NCI-H774 (cell line): ENCODE measurements around the gene GPR17.

Experiments used
- DNase-seq: peaks from one replicate; lab custom pipeline; 2025; lab: John Stamatoyannopoulos, UW

GPR17 gene

DNA sequence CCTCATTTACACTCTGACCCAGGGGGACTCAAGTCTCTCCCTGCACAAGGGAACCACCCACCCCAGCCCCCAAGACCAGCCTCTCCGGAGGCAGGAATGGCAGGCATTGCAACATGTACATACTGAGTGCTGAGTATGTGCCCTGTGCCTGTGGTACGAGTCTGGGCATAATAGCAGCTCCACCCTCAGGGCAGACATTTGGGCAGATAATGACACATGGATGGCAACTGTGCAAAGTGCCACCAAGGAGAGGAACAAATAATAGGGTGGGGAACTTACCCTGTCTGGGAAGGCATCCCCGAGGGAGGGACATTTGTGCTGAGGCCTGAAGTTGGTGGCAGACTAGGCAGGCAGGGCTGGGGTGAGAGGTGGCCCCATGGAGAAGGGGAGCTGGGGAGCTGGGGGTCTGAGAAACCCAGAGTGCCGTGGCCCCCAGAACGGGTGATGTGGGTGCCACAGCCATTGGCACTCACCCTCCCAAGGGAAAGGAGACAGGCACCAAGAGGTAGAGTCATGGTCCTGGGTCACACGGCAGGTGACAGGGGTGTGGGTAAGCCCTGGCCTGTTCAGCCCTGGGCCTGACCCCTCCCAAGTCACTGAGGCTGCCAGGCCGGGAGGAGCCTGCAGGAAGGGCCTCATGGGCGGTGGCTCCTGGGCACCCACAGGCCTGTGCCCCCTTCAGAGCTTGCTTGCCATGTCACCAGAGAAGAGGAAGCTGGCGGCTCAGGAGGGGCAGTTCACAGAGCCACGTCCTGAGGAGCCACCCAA is 15.7 kb upstream of the GPR17 start:
- no peak for DNase-seq

DNA sequence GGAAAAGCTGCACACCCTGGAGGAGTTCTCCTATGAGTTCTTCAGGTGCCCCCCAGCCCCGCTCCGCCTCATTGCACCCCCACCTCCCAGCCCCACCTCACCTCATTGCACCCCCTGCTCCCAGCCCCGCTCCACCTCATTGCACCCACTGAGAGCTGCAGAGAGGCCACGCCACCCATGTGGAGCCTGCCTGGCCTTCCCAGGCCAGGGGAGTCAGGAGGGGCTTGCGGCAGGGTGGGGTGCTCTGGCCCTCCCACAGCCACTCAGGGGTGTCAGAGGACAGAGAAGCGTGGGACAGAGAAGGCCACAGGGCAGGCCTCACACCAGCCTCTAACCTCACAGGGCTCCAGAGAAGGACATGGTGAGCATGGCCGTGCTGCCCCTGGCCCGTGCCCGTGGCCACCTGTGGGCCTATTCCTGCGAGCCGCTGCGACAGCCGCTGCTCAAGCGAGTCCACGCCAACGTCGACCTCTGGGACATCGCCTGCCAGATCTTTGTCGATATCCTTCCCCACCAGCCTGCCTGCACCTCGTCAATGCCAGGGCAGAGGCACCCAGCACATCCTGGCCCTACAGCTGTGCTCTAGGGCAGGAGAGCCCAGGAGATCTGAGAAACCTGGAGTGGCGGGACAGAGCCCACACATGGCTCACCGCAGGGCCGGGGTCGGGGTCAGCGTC is 15.0 kb upstream of the GPR17 start:
- DNase-seq = no peak

DNA sequence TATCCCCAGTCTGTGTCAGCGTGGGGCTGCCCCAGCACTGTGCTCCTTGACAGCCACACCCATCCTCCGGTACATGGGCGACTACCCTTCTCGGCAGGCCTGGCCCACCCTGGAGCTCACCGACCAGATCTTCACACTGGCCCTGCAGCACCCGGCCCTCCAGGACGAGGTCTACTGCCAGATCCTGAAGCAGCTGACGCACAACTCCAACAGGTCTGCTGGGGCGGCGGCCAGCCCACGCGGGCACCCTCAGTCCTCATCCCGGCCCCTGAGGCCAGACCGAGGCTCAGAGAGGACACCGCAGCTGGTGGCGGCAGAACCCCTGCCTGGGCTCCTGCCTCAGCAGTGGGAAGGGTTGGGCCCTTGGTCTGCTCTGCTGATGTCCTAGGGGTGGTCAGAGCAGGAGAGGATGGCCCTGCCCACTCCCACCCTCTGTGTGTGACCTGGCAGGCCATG is 14.4 kb upstream of the GPR17 start:
- no peak for DNase-seq

DNA sequence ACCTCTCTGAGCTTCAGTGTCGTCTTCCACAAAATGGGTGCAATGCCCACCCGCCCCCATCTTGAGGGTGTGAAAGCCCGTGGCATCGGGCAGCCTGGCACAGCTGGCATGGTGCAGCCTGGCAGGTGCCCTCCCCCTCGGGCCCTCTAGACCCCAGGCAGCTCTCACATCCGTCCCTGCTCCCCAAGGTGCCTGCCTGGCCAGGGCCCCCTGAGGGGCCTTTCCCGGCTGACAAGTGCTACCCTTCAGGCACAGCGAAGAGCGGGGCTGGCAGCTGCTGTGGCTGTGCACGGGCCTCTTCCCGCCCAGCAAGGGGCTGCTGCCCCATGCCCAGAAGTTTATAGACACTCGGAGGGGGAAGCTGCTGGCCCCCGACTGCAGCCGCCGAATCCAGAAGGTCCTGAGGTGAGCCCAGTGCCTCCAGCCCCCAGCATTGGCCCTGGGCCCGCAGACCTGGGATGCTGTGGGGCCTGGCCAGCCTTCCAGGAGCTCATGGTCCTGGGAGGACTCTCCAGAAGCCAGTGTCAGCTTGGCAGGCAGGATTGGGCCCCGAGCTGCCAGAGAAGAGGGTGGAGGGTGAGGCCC is 13.9 kb upstream of the GPR17 start:
- DNase-seq = no peak

DNA sequence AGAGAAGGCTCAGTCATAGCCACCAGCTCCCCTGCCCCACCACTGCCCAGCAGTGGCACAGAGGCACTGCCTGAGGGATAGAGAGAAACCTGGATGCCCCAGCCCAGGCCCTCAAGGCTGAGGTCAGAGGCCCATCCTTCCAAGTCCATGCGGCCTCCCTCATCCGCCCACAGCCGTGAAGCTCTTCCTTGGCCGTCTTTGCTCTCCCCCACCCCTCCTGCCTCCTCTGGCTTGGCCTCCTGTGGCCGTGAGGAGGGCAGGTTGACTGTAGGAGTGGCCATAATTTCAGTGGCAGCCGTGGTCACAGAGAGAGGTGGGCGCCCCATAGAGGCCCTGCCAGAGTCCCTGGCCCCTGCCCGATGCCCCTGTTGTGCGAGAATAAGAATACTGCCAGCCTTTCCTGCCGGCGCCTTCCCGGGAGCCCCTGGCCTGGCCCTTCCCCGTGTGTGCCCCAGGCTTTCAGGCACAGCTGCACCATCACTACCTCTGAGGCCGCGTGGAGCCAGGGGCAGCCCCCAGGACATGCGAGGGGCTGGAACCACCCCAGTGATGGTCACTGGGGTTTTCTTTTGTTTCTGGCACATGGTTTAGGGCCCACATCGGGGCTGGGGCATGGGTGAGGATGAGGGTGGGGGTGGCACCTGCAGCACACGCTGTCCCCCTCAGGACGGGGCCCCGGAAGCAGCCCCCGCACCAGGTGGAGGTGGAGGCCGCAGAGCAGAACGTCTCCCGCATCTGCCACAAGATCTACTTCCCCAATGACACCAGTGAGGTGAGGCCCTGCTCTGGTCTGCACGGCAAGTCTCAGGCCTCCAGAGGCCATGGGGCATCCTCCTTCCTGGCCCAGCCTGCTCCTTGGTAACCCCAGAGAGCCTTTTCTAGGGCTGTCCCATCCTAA is 13.1 kb upstream of the GPR17 start:
- DNase-seq = no peak

DNA sequence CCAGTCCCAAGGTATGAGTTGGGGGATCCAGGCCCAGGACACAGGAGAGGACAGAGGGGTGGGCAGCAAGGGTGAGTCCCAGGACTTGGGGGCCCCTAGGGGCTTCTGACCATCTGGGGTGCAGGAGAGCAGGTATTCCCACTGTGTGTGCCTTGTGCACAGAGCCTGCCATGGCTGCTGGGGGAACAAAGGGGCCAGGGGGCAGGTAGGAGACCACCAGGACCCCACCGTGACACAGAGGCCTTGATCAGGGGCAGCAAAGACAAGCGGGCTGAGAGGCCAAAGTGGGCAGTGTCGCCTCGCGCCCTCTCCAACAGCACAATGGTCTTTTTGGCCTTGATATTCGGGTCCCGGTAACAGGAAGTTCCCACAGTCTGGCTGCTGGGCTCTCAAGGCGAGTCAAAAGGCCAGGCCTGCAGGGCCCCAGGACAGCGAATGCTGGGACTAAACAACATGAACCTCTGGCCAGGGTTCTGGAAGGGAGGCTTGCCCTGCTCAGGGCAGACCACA is 12.3 kb upstream of the GPR17 start:
- no peak for DNase-seq

DNA sequence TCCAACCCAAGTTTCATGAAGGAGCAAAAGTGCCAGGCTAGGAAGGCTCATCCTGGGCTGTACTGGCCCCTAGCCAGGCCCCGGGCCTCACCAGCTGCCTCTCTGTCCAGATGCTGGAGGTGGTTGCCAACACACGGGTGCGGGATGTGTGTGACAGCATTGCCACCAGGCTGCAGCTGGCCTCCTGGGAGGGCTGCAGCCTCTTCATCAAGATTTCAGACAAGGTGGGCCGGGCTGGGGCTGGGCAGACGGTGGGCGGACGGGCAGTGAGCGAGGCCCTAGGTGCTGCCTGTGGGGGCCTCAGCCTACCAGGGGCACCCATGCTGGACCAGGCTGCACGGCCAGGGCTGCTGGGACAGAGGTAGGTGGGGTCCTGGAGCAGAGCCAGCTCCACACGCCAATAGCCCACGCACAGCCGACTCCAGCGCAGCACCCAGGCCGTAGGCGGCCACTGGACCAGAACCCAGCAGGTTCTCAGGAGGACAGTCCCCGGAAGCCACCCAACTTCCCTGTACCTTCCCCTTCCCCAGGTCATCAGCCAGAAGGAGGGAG is 11.8 kb upstream of the GPR17 start:
- no peak for DNase-seq

DNA sequence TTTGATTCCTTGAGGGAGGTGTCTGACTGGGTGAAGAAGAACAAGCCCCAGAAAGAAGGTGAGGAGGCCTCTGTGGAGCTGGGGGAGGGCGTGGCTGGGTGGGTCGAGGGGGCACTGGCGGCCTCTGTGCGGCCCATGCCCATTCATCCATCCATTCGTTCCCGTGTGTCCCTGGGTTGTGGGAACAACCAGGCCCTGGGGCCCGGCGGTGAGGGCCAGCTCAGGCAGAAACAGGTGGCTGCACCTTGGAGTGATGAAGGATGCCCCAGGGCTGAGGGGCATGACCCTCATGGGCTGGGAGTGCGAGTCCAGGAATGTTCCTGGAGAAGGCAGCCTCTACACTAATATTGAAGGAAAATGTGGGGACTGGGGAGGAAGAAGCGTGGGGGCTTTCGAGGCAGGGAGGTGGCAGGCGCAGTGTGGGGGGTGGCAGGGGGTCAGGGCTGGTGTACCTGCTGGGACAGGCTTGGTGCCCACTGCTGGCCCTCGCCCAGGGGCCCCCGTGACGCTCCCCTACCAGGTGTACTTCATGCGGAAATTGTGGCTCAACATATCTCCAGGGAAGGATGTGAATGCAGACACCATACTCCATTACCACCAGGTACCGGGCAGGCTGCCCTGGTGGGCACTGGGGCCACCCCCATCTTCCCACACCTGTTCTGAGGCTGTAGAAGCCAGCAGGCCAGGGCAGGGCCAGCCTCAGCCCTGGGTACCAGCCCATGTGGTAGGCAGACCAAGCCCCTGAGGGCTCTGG is 11.2 kb upstream of the GPR17 start:
- no peak for DNase-seq

DNA sequence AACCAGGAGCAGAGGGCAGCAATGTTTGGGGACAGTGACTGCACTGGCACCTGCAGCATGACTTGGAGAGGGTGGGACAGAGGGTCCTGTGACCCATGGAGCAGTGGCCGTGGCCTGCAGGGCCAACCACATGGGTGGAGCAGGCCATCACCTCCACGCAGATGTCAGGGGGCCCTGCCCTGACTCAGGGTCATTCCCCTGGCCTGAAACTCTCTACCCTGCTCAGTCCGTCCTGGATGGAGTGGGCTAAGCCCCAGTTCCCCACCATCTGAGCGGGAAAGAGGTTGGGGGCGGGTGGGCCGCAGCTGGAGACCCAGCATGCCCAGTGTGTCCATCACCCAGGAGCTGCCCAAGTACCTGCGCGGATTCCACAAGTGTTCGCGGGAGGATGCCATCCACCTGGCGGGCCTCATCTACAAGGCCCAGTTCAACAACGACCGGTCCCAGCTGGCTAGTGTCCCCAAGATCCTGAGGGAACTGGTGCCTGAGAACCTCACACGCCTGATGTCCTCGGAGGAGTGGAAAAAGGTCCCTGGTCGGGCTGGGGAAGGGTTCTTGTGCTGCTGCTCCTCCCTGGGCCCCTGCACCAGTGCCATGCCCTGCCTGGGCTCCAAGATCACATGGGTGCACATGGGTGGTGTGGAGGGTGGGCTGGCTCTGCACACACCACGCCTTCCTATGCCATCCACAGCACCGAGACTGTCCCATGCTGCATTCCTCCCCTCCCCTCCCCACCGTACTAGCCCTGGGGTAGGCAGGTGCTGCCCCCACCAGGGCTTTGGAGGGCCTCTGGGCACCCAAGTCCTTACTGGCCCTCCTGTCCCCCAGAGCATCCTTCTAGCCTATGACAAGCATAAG is 10.3 kb upstream of the GPR17 start:
- DNase-seq = no peak

DNA sequence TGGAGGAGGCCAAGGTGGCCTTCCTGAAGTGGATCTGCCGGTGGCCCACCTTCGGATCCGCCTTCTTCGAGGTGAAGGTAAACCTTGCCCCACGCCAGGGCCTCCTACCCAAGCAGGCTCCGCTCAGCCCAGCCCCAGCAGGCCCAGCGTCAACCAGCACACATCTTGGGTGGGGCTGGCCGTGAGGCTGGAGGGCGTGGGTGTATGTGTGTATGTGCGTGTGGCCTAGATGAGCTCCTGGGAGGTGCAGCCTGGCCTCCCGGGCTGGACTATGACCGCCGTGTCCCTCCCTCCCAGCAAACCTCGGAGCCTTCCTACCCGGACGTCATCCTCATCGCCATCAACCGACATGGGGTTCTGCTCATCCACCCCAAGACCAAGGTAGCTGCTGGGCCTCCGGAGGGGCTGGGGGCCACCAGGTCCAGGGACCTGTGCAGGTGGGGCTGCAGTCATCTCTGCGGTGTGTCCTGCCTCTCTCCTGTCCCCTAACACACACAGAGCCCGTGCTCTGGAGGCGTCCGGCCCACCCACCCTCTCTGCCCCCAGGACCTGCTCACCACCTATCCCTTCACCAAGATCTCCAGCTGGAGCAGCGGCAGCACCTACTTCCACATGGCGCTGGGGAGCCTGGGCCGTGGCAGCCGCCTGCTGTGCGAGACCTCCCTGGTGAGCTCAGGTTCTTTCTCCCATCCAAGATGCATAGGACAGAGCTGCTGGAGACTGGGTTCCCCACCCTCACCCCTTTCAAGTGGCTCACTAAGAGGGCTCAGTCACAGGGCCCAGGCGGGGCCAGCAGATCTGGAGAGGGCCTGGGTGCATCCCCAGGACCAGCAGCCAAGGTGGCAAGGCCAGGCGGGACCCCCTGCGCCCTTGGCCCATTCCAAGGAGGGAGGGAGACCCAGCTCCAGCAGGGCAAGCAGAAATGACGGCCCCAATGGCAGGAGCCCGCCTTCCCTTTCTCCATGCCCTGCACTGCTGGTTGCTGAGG is 9.4 kb upstream of the GPR17 start:
- DNase-seq = no peak

DNA sequence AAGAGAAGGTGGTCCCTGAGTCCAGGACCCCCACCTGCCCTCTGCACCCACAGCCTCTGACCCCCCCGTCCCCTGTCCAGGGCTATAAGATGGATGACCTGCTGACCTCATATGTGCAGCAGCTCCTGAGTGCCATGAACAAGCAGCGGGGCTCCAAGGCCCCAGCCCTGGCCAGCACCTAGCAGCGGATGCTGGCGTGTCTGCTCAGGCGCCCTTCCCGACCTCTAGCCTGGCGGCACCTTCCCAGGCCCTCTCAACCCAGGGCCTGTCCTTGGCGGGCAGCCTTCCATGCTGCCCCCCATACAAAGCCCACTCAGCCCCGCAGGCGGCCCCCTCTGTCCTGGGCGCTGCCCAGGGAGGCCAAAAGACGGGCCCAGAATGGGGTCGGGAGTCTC is 8.7 kb upstream of the GPR17 start:
- no peak for DNase-seq

DNA sequence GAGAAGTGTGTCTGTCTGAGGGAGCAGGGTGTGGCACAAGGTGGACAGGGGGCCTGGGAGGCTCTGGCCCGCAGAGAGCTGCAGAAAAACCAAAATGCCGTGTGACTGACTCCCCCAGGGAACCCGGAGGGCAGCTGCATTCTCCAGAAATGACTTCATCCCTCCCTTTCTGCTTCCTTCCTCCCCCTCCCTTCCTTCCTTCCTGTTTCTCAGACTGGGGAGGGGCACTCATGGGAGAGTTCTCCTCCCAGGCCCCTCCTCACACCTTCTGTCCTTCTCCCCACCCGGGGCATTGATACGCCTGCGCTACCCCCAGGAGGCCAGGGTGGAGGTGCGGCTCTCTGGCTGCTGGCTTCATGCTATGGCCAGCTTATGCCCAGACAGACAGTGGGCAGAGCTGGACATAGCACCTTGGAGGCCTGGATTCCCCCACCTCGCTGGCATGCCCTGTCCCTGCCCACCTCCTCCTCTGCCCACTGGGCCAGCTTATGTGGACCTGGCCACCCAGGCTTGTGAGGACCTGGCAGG is 8.2 kb upstream of the GPR17 start:
- no peak for DNase-seq

DNA sequence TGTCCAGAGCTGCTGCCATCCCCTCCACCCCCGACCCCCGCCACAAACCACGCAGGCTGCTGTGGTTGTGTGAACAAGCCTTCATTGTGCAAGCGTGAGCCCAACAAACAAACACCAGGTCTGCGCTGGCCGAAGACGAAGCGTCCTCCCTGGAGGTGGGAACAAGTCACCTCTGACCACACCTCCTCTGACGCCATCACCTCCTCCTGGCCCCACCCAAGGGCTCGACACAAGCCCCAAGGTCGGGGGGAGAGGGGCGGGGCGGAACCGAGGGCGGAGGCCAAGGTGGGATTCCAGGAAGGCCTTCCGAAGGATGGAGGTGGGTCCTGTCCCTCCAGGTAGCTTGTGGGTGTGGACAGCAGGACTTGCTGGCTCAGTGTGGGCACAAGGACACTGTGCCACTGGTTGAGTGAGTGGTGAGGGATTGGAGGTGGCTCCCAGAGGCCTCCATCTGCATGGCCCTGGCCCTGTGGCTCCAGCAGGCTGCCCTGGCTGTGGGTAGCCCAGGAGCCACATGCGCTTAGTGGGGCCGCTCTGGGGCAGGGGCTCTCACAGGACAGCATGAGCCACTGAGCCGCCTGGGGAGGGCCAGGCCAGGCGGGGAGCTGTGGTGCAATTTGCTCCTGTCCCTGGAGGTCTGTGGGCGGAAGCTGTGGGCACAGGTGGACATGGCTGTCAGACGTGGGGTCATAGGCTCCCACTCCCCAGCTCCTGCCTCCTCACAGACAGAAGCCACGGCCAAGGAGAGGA is 7.4 kb upstream of the GPR17 start:
- no peak for DNase-seq

DNA sequence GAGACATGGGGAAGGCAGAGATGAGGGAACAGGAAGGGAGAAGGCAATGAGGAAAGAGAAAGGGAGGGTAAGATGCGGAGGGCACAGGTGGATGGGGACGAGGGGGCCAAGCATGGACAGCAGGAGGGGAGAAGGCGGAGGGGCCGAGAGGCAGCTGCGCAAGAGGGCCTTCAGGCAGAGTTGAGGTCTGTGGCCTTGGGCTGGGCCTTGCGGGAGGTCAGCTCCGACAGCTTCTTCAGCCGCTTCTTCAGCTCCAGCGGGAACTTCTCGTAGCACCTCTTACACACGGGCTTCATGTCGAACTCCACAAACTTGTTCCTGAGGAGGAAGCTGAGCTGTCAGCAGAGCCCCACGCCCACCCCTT is 6.9 kb upstream of the GPR17 start:
- no peak for DNase-seq

DNA sequence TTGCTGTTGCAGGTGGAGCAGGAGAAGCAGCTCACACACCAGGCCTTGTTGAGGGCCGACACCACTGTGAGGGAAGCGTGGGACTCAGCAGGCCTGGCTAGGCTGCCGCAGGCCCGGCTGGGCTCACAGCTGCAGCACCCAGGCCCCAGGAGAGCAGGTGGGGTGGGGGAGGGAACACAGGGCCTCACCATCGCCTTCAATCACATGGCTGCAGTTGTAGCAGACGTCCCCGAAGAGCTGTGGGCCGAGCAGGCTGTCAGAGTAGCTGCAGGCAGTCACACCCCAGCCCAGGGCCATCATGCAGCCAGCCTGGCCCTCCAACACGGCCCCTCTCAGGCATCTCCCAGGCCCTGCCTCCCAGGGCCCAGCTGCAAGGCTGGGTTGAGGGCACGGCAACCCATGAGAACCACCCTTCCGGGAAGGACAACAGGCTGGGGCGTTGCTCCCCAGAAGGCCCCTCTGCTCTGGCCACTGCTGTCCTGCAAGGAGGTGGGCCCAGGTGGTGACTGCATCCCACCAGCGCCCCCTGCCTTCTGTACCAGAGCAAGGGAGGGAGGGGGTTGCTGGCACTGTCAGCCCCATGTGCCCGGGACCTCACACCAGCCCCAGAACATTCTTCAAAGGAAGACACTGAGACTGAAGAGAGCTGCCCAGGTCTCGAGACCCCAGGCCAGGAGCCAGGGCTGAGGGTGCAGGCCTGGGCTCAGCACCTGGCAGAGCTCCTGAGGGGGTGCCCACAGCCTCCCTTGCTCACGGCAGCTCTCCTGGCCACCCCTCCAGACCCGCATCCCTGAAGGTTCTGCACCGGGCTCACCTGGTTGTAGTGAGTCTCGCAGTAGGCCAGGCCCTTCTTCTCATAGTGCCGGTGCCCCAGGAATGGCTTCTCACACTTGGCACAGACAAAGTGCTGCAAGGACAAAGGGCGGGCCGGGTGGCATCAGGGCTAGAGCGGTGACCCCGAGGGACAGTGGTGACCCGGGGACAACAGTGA is 5.6 kb upstream of the GPR17 start:
- no peak for DNase-seq

DNA sequence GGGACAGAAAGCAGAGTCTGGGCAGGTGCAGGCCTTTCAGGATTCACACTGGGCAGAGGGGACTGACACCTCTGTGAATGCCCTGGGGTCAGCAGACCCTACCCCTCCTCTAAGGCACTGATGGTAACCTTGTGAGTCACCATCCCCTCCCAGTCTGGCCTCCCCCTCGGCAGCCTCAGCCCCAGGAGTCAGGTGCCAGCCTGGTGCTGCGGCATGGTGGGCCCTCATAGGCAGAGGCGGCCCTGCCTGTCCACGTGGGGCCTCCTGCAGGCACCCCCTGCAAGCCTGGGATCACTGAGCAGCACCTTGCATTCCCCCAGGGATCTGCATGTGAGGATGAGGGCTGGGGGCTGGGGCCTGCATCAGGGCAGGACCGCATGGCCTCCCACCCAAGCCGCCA is 4.8 kb upstream of the GPR17 start:
- DNase-seq = no peak
